Fibroblast of the aortic adventitia (primary cell): Measurements from ENCODE around the gene DNAI4. TPM values are rescaled to one million over a fixed set of nuclear protein-coding genes. Genes with fewer than 3 reads are reported as not detected.

ENCODE experiments used
- DNase-seq: peaks from one replicate; pipeline ENCODE4 v3.0.0-alpha.2; 2010; ENCODE audit warnings: low read depth
- H3K4me3 ChIP-seq: 2 replicates; pipeline ENCODE4 v1.5.1; 2011; ENCODE audit warnings: low read depth, mild to moderate bottlenecking, control low read depth, low read length, moderate library complexity
- CTCF ChIP-seq: IDR thresholded peaks from 2 replicates; pipeline ENCODE4 v1.5.1; 2011; ENCODE audit warnings: mild to moderate bottlenecking, low read length, control low read depth, inconsistent platforms; ENCODE audit not compliant: insufficient read depth
- total RNA-seq: library from RNA; depleted of rRNA; stranded (reverse); fragments of >200 nt; gene quantifications from 2 replicates; pipeline ENCODE4 v1.2.3, GENCODE V29; 2012; ENCODE audit warnings: low replicate concordance

Gene DNAI4
- total RNA-seq, 1 donor: 11.4 TPM

- TF ChIP-seq CTCF: no peak
- DNase-seq: no peak
- no peak overlapping the region for H3K4me3 ChIP-seq
These were observed 76.5 kb downstream of the DNAI4 start for GRCh38 chr1:66848193-66848592.

- H3K4me3 ChIP-seq: no peak overlapping the region
- TF ChIP-seq CTCF: no peak
- DNase-seq: no peak
These were observed 83.7 kb downstream of the DNAI4 start for GRCh38 chr1:66840929-66841328.

GRCh38 chr1:66834926-66835325 lies 89.7 kb downstream of the DNAI4 start:
- no peak overlapping the region for H3K4me3 ChIP-seq
- no peak for DNase-seq
- no peak for TF ChIP-seq CTCF

GRCh38 chr1:66833112-66833511 lies 91.5 kb downstream of the DNAI4 start:
- no peak for TF ChIP-seq CTCF
- DNase-seq: no peak
- no peak overlapping the region for H3K4me3 ChIP-seq

- H3K4me3 ChIP-seq: no peak overlapping the region
- peak; percentile 4 for DNase-seq
- TF ChIP-seq CTCF: no peak
These were observed 93.0 kb downstream of the DNAI4 start for GRCh38 chr1:66831529-66832239.

GRCh38 chr1:66824771-66825170 lies 99.9 kb downstream of the DNAI4 start:
- H3K4me3 ChIP-seq: no peak overlapping the region
- DNase-seq: no peak
- TF ChIP-seq CTCF: no peak
